ENCODE measurements around the gene NFYC. TPM values are rescaled to one million over a fixed set of nuclear protein-coding genes. Genes with fewer than 3 reads are reported as not detected.
A peak's percentile ranks its signal among the peaks of the same experiment; 100 is the strongest.

Gene NFYC
- total and polyA plus RNA-seq, 4 experiments from 2014 or later, result 47.7 to 73.6 (median 68.8) TPM

- Mint-ChIP-seq H3K27ac (peak overlapping the region in 2 of 7 donors; percentile 13 to 60), H3K36me3 (peaks cover 25 to 33% of the 10 kb centered on the region in 2 donors), H3K4me1 (peaks cover 0 to 4% (median under 1%) of the 10 kb centered on the region in 4 donors), H3K4me3 (no peak overlapping the region), H3K9me3 (peaks cover 0 to 4% (median 0%) of the 10 kb centered on the region in 8 donors), H3K27me3 (peaks cover 0 to 4% of the 10 kb centered on the region in 2 donors)
- ChIA-PET POLR2A (ENCODE audit: partially characterized antibody) (interaction anchor here (1.0 kb wide), 1 partner anchor 86 kb away, joined by 3 read pairs; the partner anchor contains the start of gene CITED4), CTCF (ENCODE audit: partially characterized antibody) (interaction anchor here (0.9 to 11.6 kb wide), 8 partner anchors 12 to 174 kb away, joined by 4 to 180 read pairs (median 40); no protein-coding TSS in a partner anchor)
- Histone ChIP-seq H3K27ac (ENCODE audit: low read depth, low read length) (no peak overlapping the region), H3K9me3 (ENCODE audit: control insufficient read depth in 1 of 2, low read length in 2 of 2) (no peaks in the 10 kb centered on the region), H3K36me3 (ENCODE audit: insufficient read depth, low read length) (no peaks in the 10 kb centered on the region), H3K4me1 (ENCODE audit: insufficient read depth, low read length) (no peaks in the 10 kb centered on the region), H3K4me3 (ENCODE audit: low read length in 2 of 2) (no peak overlapping the region), H3K27me3 (ENCODE audit: insufficient read depth, low read length) (no peaks in the 10 kb centered on the region)
- intact Hi-C loops (cut with micrococcal nuclease), result no loop called here
- no peak for DNase-seq
Observed at GRCh38 chr1:40776236-40777072, 85.0 kb downstream of the NFYC start.

- ChIA-PET POLR2A (ENCODE audit: partially characterized antibody) (no interaction called here), CTCF (ENCODE audit: partially characterized antibody) (interaction anchor here (1.5 to 11.6 kb wide), 5 partner anchors 13 to 173 kb away, joined by 4 to 180 read pairs (median 58); no protein-coding TSS in a partner anchor)
- H3K27ac ChIP-seq (ENCODE audit: low read depth, low read length), result no peak overlapping the region
- H3K36me3 ChIP-seq (ENCODE audit: insufficient read depth, low read length), result no peaks in the 10 kb centered on the region
- Mint-ChIP-seq H3K27me3 (peaks cover 0 to 12% of the 10 kb centered on the region in 2 donors), H3K9me3 (peaks cover 0 to 4% (median 0%) of the 10 kb centered on the region in 8 donors), H3K27ac (no peak overlapping the region), H3K4me3 (no peak overlapping the region), H3K4me1 (peaks cover 0 to 8% (median under 1%) of the 10 kb centered on the region in 4 donors), H3K36me3 (peaks cover 24 to 28% of the 10 kb centered on the region in 2 donors)
- no peaks in the 10 kb centered on the region for H3K9me3 ChIP-seq (ENCODE audit: control insufficient read depth in 1 of 2, low read length in 2 of 2)
- no peaks in the 10 kb centered on the region for H3K27me3 ChIP-seq (ENCODE audit: insufficient read depth, low read length)
- no peak overlapping the region for H3K4me3 ChIP-seq (ENCODE audit: low read length in 2 of 2)
- H3K4me1 ChIP-seq (ENCODE audit: insufficient read depth, low read length), result no peaks in the 10 kb centered on the region
- no peak for DNase-seq
- intact Hi-C loops (cut with micrococcal nuclease), result no loop called here
Observed at GRCh38 chr1:40777224-40777970, 85.9 kb downstream of the NFYC start.

DNA sequence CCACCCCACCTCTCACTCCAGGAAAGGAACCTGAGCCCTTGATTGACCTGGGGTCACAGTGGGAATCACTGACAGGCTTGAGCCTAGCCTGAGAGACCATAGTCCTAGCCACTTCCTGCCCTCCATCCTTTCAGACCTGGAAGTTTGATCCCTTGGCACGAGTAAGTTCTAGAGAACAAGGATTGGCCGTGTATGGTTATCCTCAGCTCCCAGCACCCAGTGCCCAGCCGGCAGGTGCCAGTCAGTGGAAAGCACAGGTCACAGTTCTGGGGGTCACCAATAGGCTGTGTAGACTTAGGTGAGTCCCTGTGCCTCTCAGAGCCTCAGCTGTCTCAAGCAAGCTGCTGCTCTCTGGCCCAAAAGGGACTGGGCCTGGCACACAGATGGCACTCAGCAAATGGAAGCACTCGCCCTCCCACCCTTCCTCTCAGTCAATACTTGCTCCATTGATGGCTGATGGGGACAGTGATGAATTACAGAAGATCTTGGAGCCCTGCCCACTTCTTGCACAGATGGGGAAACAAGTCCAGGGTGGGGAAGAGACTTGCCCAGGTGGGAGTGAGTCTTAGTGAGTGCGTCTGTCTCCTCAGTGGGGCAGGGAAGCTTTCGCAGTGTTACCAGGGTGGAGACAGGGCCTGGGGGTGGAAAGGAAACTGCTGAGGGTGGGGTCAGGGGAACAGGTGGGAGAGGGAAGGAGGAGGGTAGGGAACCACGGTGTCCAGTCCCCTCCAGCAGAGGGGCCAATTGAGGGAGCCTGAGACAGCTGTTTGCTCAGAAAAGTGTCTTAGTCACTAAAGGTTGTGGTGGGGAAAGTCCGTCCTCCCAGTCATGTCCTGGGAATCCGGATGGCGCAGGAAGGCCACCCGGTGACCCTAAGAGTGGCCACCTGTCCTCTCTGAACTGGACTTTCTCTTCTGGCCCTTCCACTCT lies 89.4 kb downstream of the NFYC start:
- CTCF ChIA-PET (ENCODE audit: partially characterized antibody), result interaction anchor here (11.6 kb wide), 1 partner anchor 170 kb away, joined by 131 read pairs; no protein-coding TSS in a partner anchor
- H3K4me3 ChIP-seq (ENCODE audit: low read length in 2 of 2), result no peak overlapping the region

GRCh38 chr1:40781608-40781971 lies 90.1 kb downstream of the NFYC start:
- no peak overlapping the region for H3K27ac Mint-ChIP-seq
- Histone ChIP-seq H3K4me3 (ENCODE audit: low read length in 2 of 2) (no peak overlapping the region), H3K27ac (ENCODE audit: low read depth, low read length) (no peak overlapping the region), H3K36me3 (ENCODE audit: insufficient read depth, low read length) (no peaks in the 10 kb centered on the region), H3K4me1 (ENCODE audit: insufficient read depth, low read length) (no peaks in the 10 kb centered on the region), H3K27me3 (ENCODE audit: insufficient read depth, low read length) (peaks cover 6% of the 10 kb centered on the region), H3K9me3 (ENCODE audit: control insufficient read depth in 1 of 2, low read length in 2 of 2) (no peaks in the 10 kb centered on the region)
- H3K4me1 Mint-ChIP-seq, result peaks cover 4 to 13% (median 7%) of the 10 kb centered on the region in 4 donors
- intact Hi-C loops (cut with micrococcal nuclease), result no loop called here
- H3K36me3 Mint-ChIP-seq, result peaks cover 8 to 17% of the 10 kb centered on the region in 2 donors
- peak overlapping the region in 3 of 8 donors; percentile 0 to 54 (median 24) for H3K4me3 Mint-ChIP-seq
- ChIA-PET POLR2A (ENCODE audit: partially characterized antibody) (no interaction called here), CTCF (ENCODE audit: partially characterized antibody) (interaction anchor here (1.9 kb wide), 1 partner anchor 8 kb away, joined by 11 read pairs; no protein-coding TSS in a partner anchor)
- peaks cover 0 to 4% (median 0%) of the 10 kb centered on the region in 8 donors for H3K9me3 Mint-ChIP-seq
- DNase-seq, result no peak
- H3K27me3 Mint-ChIP-seq, result peaks cover 9 to 22% of the 10 kb centered on the region in 2 donors

More for the DNA sequence above, 89.4 kb downstream of the NFYC start:
- Mint-ChIP-seq H3K4me3 (no peak overlapping the region), H3K27me3 (peaks cover 9 to 22% of the 10 kb centered on the region in 2 donors), H3K4me1 (peaks cover 4 to 13% (median 7%) of the 10 kb centered on the region in 4 donors), H3K27ac (peak overlapping the region in 1 of 7 donors; percentile 35), H3K9me3 (peaks cover 0 to 4% (median 0%) of the 10 kb centered on the region in 8 donors), H3K36me3 (peaks cover 14 to 23% of the 10 kb centered on the region in 2 donors)
- H3K4me1 ChIP-seq (ENCODE audit: insufficient read depth, low read length), result no peaks in the 10 kb centered on the region
- intact Hi-C loops (cut with micrococcal nuclease), result no loop called here
- H3K27ac ChIP-seq (ENCODE audit: low read depth, low read length), result no peak overlapping the region
- H3K9me3 ChIP-seq (ENCODE audit: control insufficient read depth in 1 of 2, low read length in 2 of 2), result no peaks in the 10 kb centered on the region
- POLR2A ChIA-PET (ENCODE audit: partially characterized antibody), result no interaction called here
- no peaks in the 10 kb centered on the region for H3K36me3 ChIP-seq (ENCODE audit: insufficient read depth, low read length)
- peaks cover 6% of the 10 kb centered on the region for H3K27me3 ChIP-seq (ENCODE audit: insufficient read depth, low read length)
- DNase-seq, result no peak

GRCh38 chr1:40782371-40782956 lies 91.0 kb downstream of the NFYC start:
- intact Hi-C loops (cut with micrococcal nuclease), result no loop called here
- CTCF ChIA-PET (ENCODE audit: partially characterized antibody), result interaction anchor here (1.9 kb wide), 1 partner anchor 9 kb away, joined by 11 read pairs; no protein-coding TSS in a partner anchor

More at GRCh38 chr1:40782371-40782956, 91.0 kb downstream of the NFYC start:
- Mint-ChIP-seq H3K4me1 (peaks cover 4 to 13% (median 7%) of the 10 kb centered on the region in 4 donors), H3K9me3 (peaks cover 0 to 1% (median 0%) of the 10 kb centered on the region in 8 donors), H3K4me3 (peak overlapping the region in 6 of 8 donors; percentile 24 to 82 (median 66)), H3K27me3 (peaks cover 9 to 23% of the 10 kb centered on the region in 2 donors), H3K27ac (no peak overlapping the region), H3K36me3 (peaks cover 4 to 8% of the 10 kb centered on the region in 2 donors)
- DNase-seq, result no peak
- H3K27ac ChIP-seq (ENCODE audit: low read depth, low read length), result no peak overlapping the region
- H3K27me3 ChIP-seq (ENCODE audit: insufficient read depth, low read length), result peaks cover 6% of the 10 kb centered on the region
- no peak overlapping the region for H3K4me3 ChIP-seq (ENCODE audit: low read length in 2 of 2)
- H3K9me3 ChIP-seq (ENCODE audit: control insufficient read depth in 1 of 2, low read length in 2 of 2), result no peaks in the 10 kb centered on the region
- no peaks in the 10 kb centered on the region for H3K36me3 ChIP-seq (ENCODE audit: insufficient read depth, low read length)
- POLR2A ChIA-PET (ENCODE audit: partially characterized antibody), result interaction anchor here (1.4 kb wide), 2 partner anchors 14 to 18 kb away, joined by 3 to 4 read pairs; no protein-coding TSS in a partner anchor
- no peaks in the 10 kb centered on the region for H3K4me1 ChIP-seq (ENCODE audit: insufficient read depth, low read length)
